GM12801 (cell line): ENCODE results near the gene POU2AF1.

Experiments used
- TF ChIP-seq, protein P1 (sequence below): IDR thresholded peaks from one replicate; pipeline ENCODE4 v1.5.1; 2011; ENCODE audit warnings: control low read depth; ENCODE audit not compliant: insufficient read length; ENCODE audit errors: extremely low read depth

POU2AF1 gene

DNA sequence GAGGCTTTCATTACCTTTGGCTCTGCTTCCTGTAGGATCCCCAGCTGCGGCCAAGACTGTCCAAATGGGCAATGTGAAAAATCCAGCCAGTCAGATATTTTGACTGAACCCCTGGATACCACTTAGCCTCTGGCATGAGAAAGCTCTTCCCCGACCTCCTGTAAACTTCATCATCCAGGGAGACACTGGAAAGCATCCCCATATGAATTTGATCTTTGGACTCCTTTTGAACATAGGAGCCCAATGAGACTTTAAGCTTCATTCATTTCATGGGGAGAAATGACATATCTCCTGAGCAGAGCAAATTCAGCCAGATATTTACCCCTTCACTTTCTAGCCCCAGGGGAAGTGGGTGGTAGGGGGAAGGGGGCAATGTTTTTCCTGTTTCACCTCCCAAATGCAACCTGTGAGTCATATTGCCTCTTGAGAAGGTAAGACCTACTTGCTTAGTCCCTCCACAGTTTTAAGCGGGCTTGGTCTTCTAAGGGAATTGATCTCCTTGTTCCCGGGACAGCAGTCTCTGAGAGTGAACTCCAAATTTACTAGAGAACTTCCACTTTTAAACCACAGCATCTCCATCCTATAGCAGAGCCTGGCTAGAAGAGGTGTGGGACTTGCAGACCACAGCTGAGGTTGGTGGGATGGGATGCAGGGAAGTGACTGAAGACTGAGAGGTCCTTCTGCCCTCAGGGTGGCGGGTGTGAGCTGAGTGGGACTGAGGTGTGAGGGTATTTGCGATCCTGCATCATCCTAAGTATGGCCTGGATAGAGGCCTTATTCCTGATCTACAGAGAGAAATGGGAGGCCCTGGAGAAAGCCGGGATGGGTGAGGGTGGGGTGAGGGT, 20.3 kb upstream of the POU2AF1 start:
- TF ChIP-seq, protein P1, sequence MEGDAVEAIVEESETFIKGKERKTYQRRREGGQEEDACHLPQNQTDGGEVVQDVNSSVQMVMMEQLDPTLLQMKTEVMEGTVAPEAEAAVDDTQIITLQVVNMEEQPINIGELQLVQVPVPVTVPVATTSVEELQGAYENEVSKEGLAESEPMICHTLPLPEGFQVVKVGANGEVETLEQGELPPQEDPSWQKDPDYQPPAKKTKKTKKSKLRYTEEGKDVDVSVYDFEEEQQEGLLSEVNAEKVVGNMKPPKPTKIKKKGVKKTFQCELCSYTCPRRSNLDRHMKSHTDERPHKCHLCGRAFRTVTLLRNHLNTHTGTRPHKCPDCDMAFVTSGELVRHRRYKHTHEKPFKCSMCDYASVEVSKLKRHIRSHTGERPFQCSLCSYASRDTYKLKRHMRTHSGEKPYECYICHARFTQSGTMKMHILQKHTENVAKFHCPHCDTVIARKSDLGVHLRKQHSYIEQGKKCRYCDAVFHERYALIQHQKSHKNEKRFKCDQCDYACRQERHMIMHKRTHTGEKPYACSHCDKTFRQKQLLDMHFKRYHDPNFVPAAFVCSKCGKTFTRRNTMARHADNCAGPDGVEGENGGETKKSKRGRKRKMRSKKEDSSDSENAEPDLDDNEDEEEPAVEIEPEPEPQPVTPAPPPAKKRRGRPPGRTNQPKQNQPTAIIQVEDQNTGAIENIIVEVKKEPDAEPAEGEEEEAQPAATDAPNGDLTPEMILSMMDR: no peak

DNA sequence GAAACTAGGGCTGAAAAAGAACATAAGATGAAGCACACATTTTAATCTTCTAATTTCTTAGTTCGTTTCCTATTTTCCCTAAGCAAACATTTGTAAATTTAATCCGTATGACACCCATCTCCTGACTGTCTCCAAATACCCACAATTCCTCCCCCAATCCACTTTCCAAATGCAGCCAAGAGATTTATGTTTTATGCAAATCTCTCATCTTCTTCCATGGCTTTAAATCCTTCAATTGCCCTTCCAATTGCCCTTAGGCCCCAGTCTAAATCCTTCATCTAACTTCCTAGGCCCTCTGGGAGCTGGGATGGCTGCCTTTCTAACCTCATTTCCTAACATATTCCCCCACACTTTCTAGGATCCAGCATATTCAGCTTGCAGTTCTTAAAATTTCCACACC, 18.0 kb upstream of the POU2AF1 start:
- TF ChIP-seq, protein P1: no peak

DNA sequence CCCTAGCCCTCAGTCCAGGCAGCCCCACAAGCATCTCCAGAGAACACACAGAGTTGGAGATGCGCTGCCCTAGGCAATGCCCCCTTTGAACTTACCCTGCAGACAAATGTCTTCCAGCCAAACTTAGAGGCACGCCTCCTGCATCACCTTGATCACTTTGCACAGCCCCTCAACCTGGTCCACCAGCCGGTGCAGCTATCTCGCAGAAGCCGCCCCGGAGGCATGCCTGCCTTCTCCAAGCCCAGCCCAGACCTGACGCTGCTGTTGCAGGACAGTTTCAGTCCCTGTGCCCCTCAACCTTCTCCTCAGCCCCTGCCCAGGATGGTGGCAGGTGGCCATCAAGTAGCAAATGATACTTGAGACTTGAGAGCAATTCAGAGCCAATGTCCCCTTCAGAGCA, 16.7 kb upstream of the POU2AF1 start:
- TF ChIP-seq, protein P1: no peak

DNA sequence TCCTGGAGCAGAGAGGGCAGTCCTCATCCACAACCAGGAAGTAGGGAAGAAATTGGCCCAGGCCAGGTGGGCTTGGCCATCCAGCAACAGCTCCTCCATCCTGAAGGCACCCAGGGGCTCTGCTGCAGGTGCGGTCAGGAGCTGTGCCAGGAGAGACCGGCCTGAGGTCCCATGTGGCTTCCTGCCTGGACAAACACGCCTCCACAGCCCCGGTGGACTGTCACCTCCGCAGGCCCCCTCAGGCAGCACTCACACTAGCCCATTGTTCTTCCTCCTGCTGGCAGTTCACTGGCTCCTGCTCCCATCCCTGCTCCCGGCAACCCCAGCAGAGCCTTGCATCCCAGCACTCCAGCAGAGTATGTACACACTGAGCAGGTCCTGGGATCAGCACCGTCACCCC, 16.0 kb upstream of the POU2AF1 start:
- TF ChIP-seq, protein P1: no peak

DNA sequence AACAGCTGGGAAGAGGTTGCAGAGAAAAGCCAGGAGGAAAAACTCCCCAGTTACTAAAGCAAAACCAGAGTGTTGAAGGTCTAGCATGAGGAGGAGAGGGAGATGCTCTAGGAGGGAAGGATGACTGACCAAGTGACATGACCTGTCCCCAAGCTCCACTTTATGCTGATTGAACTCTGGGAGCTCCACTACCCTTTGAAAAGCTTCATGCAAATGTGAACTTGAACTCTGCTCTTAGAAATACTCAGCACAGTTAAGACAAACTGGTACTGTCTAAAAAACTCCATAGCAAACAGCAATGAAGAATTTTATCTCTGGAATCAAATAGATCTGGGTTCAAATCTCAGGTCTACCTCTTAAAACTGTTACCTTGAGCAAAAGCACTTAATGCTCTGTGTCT, 14.5 kb upstream of the POU2AF1 start:
- TF ChIP-seq, protein P1: no peak

DNA sequence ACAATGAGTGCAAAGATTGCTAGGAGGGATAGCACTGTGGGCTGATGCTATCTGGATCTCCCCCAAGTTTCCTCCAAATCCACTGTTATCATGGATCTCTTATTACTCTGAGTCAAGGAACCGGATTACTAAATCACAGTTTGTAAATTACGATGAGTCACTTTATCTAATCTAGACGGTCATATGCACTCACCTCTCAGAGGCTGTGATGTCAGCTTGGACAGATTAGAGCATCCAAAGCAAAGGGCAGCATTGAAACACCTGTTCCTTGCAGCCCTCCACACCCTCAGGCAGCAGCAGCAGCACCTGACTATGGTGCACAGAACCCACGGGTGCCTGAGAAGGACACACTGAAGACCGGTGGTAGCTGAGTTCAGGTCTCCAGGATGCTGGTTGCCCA, 14.0 kb upstream of the POU2AF1 start:
- TF ChIP-seq, protein P1: no peak

DNA sequence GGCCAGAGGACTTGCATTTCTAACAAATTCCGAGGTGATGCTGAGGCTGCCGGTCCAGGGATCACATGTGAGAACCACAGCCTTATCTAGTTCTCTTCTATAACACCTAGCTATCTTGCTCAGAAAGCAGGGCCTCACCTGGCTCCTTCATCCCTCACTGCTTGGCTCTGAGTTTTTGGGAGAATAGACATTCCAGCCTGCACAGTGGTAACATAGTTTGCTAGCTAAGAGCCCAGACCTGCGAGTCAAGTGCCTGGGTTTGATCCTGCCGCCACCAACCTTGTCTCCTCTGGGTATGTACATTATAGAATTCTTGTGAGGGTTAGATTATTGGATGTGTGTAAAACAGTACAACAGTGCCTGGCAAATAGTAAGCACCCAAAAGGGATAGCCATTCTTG, 13.5 kb upstream of the POU2AF1 start:
- TF ChIP-seq, protein P1: no peak
